Measurements from ENCODE around the gene RNGTT. TPM values are rescaled to one million over a fixed set of nuclear protein-coding genes. Genes with fewer than 3 reads are reported as not detected.
A peak's percentile ranks its signal among the peaks of the same experiment; 100 is the strongest.
"Not testable (repeated sequence)": the region's sequence is repeated elsewhere in the genome, so short reads cannot be mapped to it uniquely, and the experiment has no call there.

RNGTT gene
- polyA plus RNA-seq, 1 donor from 2014 or later, result 37.7 TPM

- Mint-ChIP-seq H3K36me3 (peaks cover 22% of the 10 kb centered on the region), H3K9me3 (peaks cover 1 to 6% (median 4%) of the 10 kb centered on the region in 3 donors), H3K27ac (no peak overlapping the region), H3K27me3 (no peaks in the 10 kb centered on the region), H3K4me3 (no peak overlapping the region), H3K4me1 (peaks cover 2 to 16% (median 6%) of the 10 kb centered on the region in 3 donors)
Observed at GRCh38 chr6:88808381-88808780, 155.0 kb downstream of the RNGTT start.

DNA sequence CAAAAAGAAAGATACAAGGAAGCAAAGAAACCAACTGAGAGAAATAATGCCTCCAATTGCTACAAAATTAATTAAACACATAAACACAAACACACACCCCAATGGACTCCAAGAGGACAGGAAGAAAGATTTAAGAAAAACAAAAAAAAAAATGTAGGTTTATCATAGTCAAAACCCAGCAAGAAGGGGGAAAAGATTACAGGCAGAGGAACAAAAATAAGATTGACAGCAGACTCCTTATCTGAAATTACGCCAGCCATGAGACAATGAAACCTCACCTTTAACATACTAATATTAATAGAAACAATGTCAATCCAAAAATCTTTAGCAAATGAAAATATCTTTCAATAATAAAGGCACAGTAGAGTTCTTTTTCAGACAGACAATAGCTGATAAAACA lies 155.8 kb downstream of the RNGTT start:
- Mint-ChIP-seq H3K4me3 (no peak overlapping the region), H3K36me3 (peaks cover 25% of the 10 kb centered on the region), H3K4me1 (peaks cover 2 to 11% (median 2%) of the 10 kb centered on the region in 3 donors), H3K9me3 (peaks cover 1 to 6% (median 4%) of the 10 kb centered on the region in 3 donors), H3K27ac (no peak overlapping the region), H3K27me3 (no peaks in the 10 kb centered on the region)

GRCh38 chr6:88806728-88807127 lies 156.7 kb downstream of the RNGTT start:
- H3K4me1 Mint-ChIP-seq, result peaks cover 4 to 11% (median 5%) of the 10 kb centered on the region in 3 donors
- peaks cover 1 to 5% (median 4%) of the 10 kb centered on the region in 3 donors for H3K9me3 Mint-ChIP-seq
- H3K27ac Mint-ChIP-seq, result no peak overlapping the region
- H3K27me3 Mint-ChIP-seq, result no peaks in the 10 kb centered on the region
- H3K36me3 Mint-ChIP-seq, result peaks cover 27% of the 10 kb centered on the region
- no peak overlapping the region for H3K4me3 Mint-ChIP-seq

DNA sequence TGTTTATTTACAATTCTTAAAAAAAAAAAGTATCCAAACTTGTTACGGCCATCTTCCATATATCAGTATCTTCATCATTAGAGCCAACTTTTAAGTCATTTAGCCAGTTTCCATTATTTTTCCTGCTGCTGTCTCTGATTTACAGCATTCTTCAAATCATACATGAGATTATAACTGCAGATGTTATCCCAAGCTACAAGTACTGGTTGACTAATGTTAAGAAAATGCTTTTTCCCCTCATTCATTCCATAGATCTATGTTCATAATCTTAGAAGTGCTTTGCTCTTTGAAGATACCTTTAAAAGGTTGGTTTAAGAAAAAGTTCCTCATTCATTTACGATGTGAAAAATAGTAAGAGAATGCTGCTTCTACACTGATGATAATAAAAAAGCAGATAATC lies 158.7 kb downstream of the RNGTT start:
- H3K4me1 Mint-ChIP-seq, result peaks cover 4 to 11% (median 5%) of the 10 kb centered on the region in 3 donors
- H3K4me3 Mint-ChIP-seq, result no peak overlapping the region
- H3K36me3 Mint-ChIP-seq, result peaks cover 26% of the 10 kb centered on the region
- peaks cover 1 to 5% (median 4%) of the 10 kb centered on the region in 3 donors for H3K9me3 Mint-ChIP-seq
- no peak overlapping the region for H3K27ac Mint-ChIP-seq
- H3K27me3 Mint-ChIP-seq, result no peaks in the 10 kb centered on the region

DNA sequence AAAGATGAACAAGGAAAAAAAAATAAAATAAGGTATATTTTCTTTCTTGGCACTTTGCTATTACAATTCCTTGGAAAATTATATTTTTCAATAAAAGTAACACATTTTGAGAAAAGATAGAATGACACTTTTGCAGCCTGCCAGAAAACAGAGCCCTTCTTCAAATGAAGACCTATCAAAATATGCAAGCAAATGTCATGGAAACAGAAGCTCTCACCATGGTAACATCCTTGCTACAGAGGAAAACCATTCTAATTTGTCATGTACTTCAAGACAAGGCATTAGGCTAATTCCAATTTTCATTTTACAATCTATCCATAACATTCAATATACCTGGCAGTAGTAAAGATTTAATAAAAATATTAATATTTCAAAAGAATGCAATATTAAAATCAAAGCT lies 177.9 kb downstream of the RNGTT start:
- H3K4me3 Mint-ChIP-seq, result no peak overlapping the region
- no peak overlapping the region for H3K27ac Mint-ChIP-seq
- no peaks in the 10 kb centered on the region for H3K27me3 Mint-ChIP-seq
- H3K4me1 Mint-ChIP-seq, result peaks cover 4 to 5% (median 5%) of the 10 kb centered on the region in 3 donors
- H3K9me3 Mint-ChIP-seq, result no peaks in the 10 kb centered on the region
- peaks cover 1% of the 10 kb centered on the region for H3K36me3 Mint-ChIP-seq

GRCh38 chr6:88780714-88781389 lies 182.6 kb downstream of the RNGTT start:
- no peaks in the 10 kb centered on the region for H3K27me3 Mint-ChIP-seq
- H3K4me1 Mint-ChIP-seq, result peaks cover 6 to 8% (median 7%) of the 10 kb centered on the region in 3 donors
- H3K36me3 Mint-ChIP-seq, result peaks cover 12% of the 10 kb centered on the region
- no peak overlapping the region for H3K4me3 Mint-ChIP-seq
- peaks cover 0 to 8% (median 1%) of the 10 kb centered on the region in 3 donors for H3K9me3 Mint-ChIP-seq
- H3K27ac Mint-ChIP-seq, result no peak overlapping the region

DNA sequence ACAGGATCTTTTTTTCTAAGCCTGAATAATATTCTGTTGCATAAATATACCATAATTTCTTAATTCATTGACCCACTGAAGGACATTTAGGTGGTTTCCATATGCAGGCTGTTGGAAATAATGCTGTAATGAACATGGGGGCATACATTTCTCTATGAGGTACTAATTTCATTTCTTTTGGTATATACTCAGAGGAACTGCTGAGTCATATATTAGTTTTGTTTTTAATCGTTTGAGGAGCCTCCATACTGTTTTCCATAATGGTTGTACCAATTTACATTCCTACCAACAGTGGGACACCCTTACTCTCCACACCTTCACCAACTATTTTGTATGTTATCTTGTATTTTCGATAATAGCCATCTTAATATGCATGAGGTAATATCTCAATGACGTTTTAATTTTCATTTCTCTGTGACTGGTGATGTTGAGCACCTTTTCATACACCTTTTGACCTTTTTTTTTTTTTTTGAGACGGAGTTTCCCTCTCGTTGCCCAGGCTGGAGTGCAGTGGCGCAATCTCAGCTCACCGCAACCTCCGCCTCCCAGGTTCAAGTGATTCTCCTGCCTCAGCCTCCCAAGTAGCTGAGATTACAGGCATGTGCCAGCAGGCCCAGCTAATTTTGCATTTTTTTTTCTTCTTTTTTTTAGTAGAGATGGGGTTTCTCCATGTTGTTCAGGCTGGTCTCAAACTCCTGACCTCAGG lies 187.4 kb downstream of the RNGTT start:
- no peak overlapping the region for H3K4me3 Mint-ChIP-seq
- peaks cover 0 to 8% (median 1%) of the 10 kb centered on the region in 3 donors for H3K9me3 Mint-ChIP-seq
- H3K36me3 Mint-ChIP-seq, result peaks cover 25% of the 10 kb centered on the region
- H3K27ac Mint-ChIP-seq, result no peak overlapping the region
- peaks cover 8 to 11% (median 10%) of the 10 kb centered on the region in 3 donors for H3K4me1 Mint-ChIP-seq
- no peaks in the 10 kb centered on the region for H3K27me3 Mint-ChIP-seq

- H3K27ac Mint-ChIP-seq, H3K36me3 Mint-ChIP-seq, H3K27me3 Mint-ChIP-seq, H3K9me3 Mint-ChIP-seq, H3K4me3 Mint-ChIP-seq: not testable (repeated sequence)
- peaks cover 3 to 19% (median 9%) of the 10 kb centered on the region in 3 donors for H3K4me1 Mint-ChIP-seq
Observed at GRCh38 chr6:88768114-88768513, 195.3 kb downstream of the RNGTT start.

DNA sequence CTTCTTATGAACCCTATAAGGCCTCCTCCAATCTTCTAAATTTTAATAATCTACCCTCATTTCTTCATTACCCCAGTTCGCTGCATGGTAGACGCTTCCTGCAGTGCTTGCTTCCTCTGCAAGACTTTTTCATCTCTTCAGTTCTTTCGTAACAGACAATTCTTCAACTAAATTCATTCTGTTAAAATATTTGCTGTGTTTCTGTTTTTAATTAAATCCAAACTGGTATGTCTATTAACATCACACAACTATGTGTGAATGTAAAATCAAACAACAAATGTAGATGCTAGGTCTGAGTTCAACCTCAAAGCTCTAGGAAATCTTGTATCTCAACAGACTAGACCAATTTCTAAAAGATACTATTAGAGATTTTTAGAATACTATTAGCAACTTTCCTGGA lies 199.3 kb downstream of the RNGTT start:
- Mint-ChIP-seq H3K4me3 (no peak overlapping the region), H3K27ac (peak overlapping the region in 1 of 3 donors; percentile 58), H3K9me3 (peaks cover 0 to 7% (median 0%) of the 10 kb centered on the region in 3 donors), H3K4me1 (peaks cover 20 to 37% (median 33%) of the 10 kb centered on the region in 3 donors), H3K36me3 (peaks cover 3% of the 10 kb centered on the region), H3K27me3 (no peaks in the 10 kb centered on the region)

- Mint-ChIP-seq H3K36me3 (peaks cover 2% of the 10 kb centered on the region), H3K9me3 (peaks cover 0 to 7% (median 0%) of the 10 kb centered on the region in 3 donors), H3K4me1 (peaks cover 20 to 37% (median 33%) of the 10 kb centered on the region in 3 donors), H3K27me3 (no peaks in the 10 kb centered on the region), H3K4me3 (no peak overlapping the region), H3K27ac (peak overlapping the region in 2 of 3 donors; percentile 18 to 48)
Observed at GRCh38 chr6:88763160-88763559, 200.3 kb downstream of the RNGTT start.

- H3K4me3 Mint-ChIP-seq, result peak overlapping the region in 2 of 4 donors; percentile 15 to 49
- no peaks in the 10 kb centered on the region for H3K27me3 Mint-ChIP-seq
- peaks cover 5% of the 10 kb centered on the region for H3K36me3 Mint-ChIP-seq
- H3K9me3 Mint-ChIP-seq, result peaks cover 0 to 7% (median 0%) of the 10 kb centered on the region in 3 donors
- H3K27ac Mint-ChIP-seq, result peak overlapping the region; percentile 41 to 92 (median 82)
- H3K4me1 Mint-ChIP-seq, result peaks cover 18 to 33% (median 33%) of the 10 kb centered on the region in 3 donors
Observed at GRCh38 chr6:88761237-88762031, 202.0 kb downstream of the RNGTT start.

DNA sequence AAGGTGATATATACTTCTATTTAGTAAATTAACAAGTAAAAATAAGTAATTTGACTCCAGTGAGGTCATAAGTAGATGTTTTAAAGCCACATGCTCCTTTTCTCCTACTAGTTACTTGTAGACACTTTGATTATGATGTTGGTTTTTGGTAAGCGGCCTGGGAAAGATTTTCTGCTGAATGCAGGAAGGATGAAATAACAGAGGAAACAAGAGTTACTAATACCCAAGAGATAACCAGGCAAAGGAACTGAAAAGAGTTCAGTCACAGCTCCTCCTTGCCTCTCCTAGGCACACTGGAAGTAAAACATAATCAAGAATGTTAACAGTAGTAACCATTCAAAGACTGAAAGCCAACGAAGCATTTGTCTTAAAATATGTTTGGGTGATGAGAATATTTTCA lies 203.3 kb downstream of the RNGTT start:
- H3K9me3 Mint-ChIP-seq, result peaks cover 0 to 7% (median 0%) of the 10 kb centered on the region in 3 donors
- H3K4me3 Mint-ChIP-seq, result no peak overlapping the region
- H3K36me3 Mint-ChIP-seq, result peaks cover 12% of the 10 kb centered on the region
- no peaks in the 10 kb centered on the region for H3K27me3 Mint-ChIP-seq
- peak overlapping the region in 2 of 3 donors; percentile 0 to 84 for H3K27ac Mint-ChIP-seq
- H3K4me1 Mint-ChIP-seq, result peaks cover 18 to 31% (median 27%) of the 10 kb centered on the region in 3 donors

DNA sequence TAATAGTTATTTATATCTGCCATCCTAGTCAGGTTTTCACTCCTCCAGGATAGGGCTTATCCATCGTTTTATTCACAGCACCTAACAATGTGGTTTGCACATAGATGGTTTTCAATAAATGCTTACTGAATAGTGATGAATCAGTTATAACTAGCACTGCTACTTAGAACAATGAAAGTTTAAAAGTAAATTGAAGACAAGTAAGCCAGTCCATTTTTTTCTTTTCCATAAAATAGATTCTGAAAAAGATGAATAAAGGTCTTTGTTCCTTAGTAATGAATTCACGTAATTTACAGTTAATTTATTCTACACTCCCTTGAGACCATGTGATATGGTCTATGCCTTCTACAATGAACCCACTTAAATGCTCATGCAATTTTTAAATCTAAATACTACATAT lies 212.5 kb downstream of the RNGTT start:
- peaks cover 0 to 1% (median 0%) of the 10 kb centered on the region in 3 donors for H3K9me3 Mint-ChIP-seq
- H3K4me1 Mint-ChIP-seq, result no peaks in the 10 kb centered on the region
- H3K27me3 Mint-ChIP-seq, result no peaks in the 10 kb centered on the region
- H3K36me3 Mint-ChIP-seq, result peaks cover 18% of the 10 kb centered on the region
- H3K4me3 Mint-ChIP-seq, result no peak overlapping the region
- H3K27ac Mint-ChIP-seq, result no peak overlapping the region

DNA sequence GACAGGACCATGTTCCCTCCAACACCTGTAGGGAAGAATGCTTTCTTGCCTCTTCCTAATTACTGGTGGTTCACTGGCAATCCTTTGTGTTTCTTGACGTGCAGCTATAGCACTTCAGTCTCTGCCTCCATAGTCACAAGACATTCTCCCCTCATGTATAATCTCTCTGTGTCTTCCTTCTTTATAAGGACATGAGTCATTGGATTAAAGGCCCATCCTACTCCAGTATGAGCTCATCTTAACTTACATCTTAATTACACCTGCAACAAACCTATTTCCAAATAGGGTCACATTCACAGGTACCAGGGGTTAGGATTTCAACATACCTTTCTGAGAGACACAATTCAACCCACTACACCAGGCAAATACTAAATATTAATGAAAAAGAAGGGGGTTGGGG lies 213.6 kb downstream of the RNGTT start:
- Mint-ChIP-seq H3K27ac (no peak overlapping the region), H3K27me3 (no peaks in the 10 kb centered on the region), H3K9me3 (peaks cover 0 to 1% (median 0%) of the 10 kb centered on the region in 3 donors), H3K4me3 (no peak overlapping the region), H3K36me3 (peaks cover 10% of the 10 kb centered on the region), H3K4me1 (peaks cover 0 to 2% (median 0%) of the 10 kb centered on the region in 3 donors)

- peaks cover 0 to 1% (median 0%) of the 10 kb centered on the region in 3 donors for H3K9me3 Mint-ChIP-seq
- no peaks in the 10 kb centered on the region for H3K27me3 Mint-ChIP-seq
- peaks cover 8% of the 10 kb centered on the region for H3K36me3 Mint-ChIP-seq
- no peak overlapping the region for H3K27ac Mint-ChIP-seq
- peaks cover 0 to 6% (median 5%) of the 10 kb centered on the region in 3 donors for H3K4me1 Mint-ChIP-seq
- no peak overlapping the region for H3K4me3 Mint-ChIP-seq
Observed at GRCh38 chr6:88748141-88748540, 215.3 kb downstream of the RNGTT start.

Measured in IgD-negative memory B cell (primary cell).